Left renal pelvis (tissue), 4 donors: Measurements from ENCODE around the gene MCF2L2. TPM values are rescaled to one million over a fixed set of nuclear protein-coding genes. Genes with fewer than 3 reads are reported as not detected.
A peak's percentile ranks its signal among the peaks of the same experiment; 100 is the strongest.

Source experiments
- DNase-seq, 4 donors: peaks; one replicate each; pipeline ENCODE4 v3.0.0-alpha.2; 2013; ENCODE audit warnings: low read depth in 4 of 4, low spot score in 3 of 4
- polyA plus RNA-seq, 4 donors: library from polyadenylated mRNA; unstranded; fragments of 120-200 nt; gene quantifications; one replicate each; pipeline ENCODE4 v1.2.1, GENCODE V29; 2013; ENCODE audit not compliant: insufficient read length in 4 of 4

Gene MCF2L2
- polyA plus RNA-seq, 4 donors = 0.35 to 1.5 (median 0.93) TPM

GRCh38 chr3:183272142-183272541 is 156.3 kb downstream of the MCF2L2 start:
- DNase-seq = no peak

GRCh38 chr3:183270344-183270743 is 158.1 kb downstream of the MCF2L2 start:
- no peak for DNase-seq

- DNase-seq = no peak
These were observed 159.1 kb downstream of the MCF2L2 start for GRCh38 chr3:183269345-183269744.

GRCh38 chr3:183268366-183268765 is 160.1 kb downstream of the MCF2L2 start:
- no peak for DNase-seq

GRCh38 chr3:183267140-183267539 is 161.3 kb downstream of the MCF2L2 start:
- DNase-seq = no peak

- no peak for DNase-seq
These were observed 162.0 kb downstream of the MCF2L2 start for GRCh38 chr3:183266454-183266853.

GRCh38 chr3:183265834-183266417 is 162.5 kb downstream of the MCF2L2 start:
- no peak for DNase-seq

GRCh38 chr3:183265157-183265642 is 163.2 kb downstream of the MCF2L2 start:
- no peak for DNase-seq

- no peak for DNase-seq
These were observed 164.2 kb downstream of the MCF2L2 start for GRCh38 chr3:183264268-183264667.

- no peak for DNase-seq
These were observed 165.5 kb downstream of the MCF2L2 start for GRCh38 chr3:183262875-183263378.

- no peak for DNase-seq
These were observed 167.2 kb downstream of the MCF2L2 start for GRCh38 chr3:183261151-183261724.

- DNase-seq = no peak
These were observed 168.1 kb downstream of the MCF2L2 start for GRCh38 chr3:183260167-183260904.

- no peak for DNase-seq
These were observed 168.8 kb downstream of the MCF2L2 start for GRCh38 chr3:183259621-183260020.

- DNase-seq = no peak
These were observed 169.3 kb downstream of the MCF2L2 start for GRCh38 chr3:183259087-183259486.

- DNase-seq = no peak
These were observed 173.1 kb downstream of the MCF2L2 start for GRCh38 chr3:183255348-183255730.

- DNase-seq = no peak
These were observed 173.7 kb downstream of the MCF2L2 start for GRCh38 chr3:183254487-183255347.

GRCh38 chr3:183253528-183254486 is 174.6 kb downstream of the MCF2L2 start:
- DNase-seq = peak in 2 of 4 donors; percentile 57 to 58

- DNase-seq = no peak
These were observed 175.4 kb downstream of the MCF2L2 start, which contains the start of gene B3GNT5 for GRCh38 chr3:183252973-183253527. TSS of gene B3GNT5 (plus strand) at chr3:183253253. CDS start at chr3:183269799, 16,546 bp downstream.

GRCh38 chr3:183252118-183252782 is 176.2 kb downstream of the MCF2L2 start:
- DNase-seq = no peak
